HUES6 (cell line): ENCODE measurements around the gene ZNF93.
"Not testable (repeated sequence)": the region's sequence is repeated elsewhere in the genome, so short reads cannot be mapped to it uniquely, and the experiment has no call there.

ENCODE experiments used
- H3K27ac ChIP-seq: 2 replicates; pipeline ENCODE4 v1.7.0; 2013; ENCODE audit warnings: low read depth, mild to moderate bottlenecking, low read length, inconsistent platforms
- H3K27me3 ChIP-seq: 2 replicates; pipeline ENCODE4 v1.6.1; 2013; ENCODE audit warnings: low read length; ENCODE audit not compliant: control insufficient read depth, insufficient read depth
- H3K36me3 ChIP-seq: 2 replicates; pipeline ENCODE4 v1.6.1; 2013; ENCODE audit warnings: low read length; ENCODE audit not compliant: control insufficient read depth, insufficient read depth
- H3K4me1 ChIP-seq: 2 replicates; pipeline ENCODE4 v1.6.1; 2013; ENCODE audit warnings: low read length; ENCODE audit not compliant: control insufficient read depth, insufficient read depth
- H3K4me3 ChIP-seq: 2 replicates; pipeline ENCODE4 v1.5.1; 2013; ENCODE audit warnings: low read depth, low read length
- H3K9ac ChIP-seq: one replicate; pipeline ENCODE4 v1.6.1; 2013; ENCODE audit warnings: mild to moderate bottlenecking, low read length
- H3K9me3 ChIP-seq: 2 replicates; pipeline ENCODE4 v1.6.1; 2013; ENCODE audit warnings: low read depth, low read length; ENCODE audit not compliant: control insufficient read depth, insufficient read depth

ZNF93 gene

DNA sequence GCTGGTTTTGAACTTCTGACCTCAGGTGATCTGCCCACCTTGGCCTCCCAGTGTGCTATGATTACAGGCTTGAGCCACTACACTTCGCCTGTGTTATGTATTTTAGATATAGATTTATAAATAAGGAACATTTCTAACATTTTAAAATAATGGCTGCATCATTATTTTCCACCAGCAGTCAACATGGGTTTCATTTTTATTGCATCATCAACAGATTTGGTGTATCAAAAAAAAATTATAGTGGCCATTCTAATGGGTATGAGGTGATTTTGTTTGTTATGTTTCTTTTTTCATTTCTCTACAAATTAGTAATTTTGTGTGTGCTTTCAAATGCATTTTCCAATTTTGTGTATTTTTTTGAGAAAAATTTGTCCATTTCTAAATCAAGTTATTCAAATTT, 16.2 kb upstream of the ZNF93 start:
- H3K9me3 ChIP-seq, result peaks cover 24% of the 10 kb centered on the region
- H3K36me3 ChIP-seq, result peaks cover 24% of the 10 kb centered on the region; the same call in 1 of the 2 replicates
- H3K27me3 ChIP-seq, result no peaks in the 10 kb centered on the region
- H3K27ac ChIP-seq, result no peak overlapping the region
- H3K4me1 ChIP-seq, result no peaks in the 10 kb centered on the region
- H3K9ac ChIP-seq, result no peak overlapping the region
- H3K4me3 ChIP-seq, result no peak overlapping the region

DNA sequence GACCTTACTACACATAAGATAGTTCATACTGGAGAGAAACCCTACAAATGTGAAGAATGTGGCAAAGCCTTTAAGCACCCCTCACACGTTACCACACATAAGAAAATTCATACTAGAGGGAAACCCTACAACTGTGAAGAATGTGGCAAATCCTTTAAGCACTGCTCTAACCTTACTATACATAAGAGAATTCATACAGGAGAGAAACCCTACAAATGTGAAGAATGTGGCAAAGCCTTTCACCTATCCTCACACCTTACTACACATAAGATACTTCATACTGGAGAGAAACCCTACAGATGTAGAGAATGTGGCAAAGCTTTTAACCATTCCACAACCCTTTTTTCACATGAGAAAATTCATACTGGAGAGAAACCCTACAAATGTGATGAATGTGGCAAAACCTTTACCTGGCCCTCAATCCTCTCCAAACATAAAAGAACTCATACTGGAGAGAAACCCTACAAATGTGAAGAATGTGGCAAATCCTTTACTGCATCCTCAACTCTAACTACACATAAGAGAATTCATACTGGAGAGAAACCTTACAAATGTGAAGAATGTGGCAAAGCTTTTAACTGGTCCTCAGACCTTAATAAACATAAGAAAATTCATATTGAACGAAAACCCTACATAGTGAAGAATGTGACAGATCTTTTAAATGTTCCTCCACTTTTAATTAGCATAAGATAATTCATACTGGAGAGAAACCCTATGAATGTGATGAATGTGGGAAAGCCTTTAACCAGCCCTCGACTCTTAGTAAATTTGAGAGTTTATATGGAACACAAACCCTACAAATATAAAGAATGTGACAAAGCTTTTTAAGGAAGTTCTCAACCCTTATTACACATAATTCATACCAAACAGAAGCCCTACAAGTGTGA, 8.4 kb upstream of the ZNF93 start:
- not testable (repeated sequence) for H3K4me1 ChIP-seq, H3K4me3 ChIP-seq, H3K27ac ChIP-seq, H3K9ac ChIP-seq, H3K27me3 ChIP-seq
- H3K9me3 ChIP-seq, result peaks cover 46% of the 10 kb centered on the region
- H3K36me3 ChIP-seq, result peaks cover 29% of the 10 kb centered on the region; the same call in 1 of the 2 replicates

DNA sequence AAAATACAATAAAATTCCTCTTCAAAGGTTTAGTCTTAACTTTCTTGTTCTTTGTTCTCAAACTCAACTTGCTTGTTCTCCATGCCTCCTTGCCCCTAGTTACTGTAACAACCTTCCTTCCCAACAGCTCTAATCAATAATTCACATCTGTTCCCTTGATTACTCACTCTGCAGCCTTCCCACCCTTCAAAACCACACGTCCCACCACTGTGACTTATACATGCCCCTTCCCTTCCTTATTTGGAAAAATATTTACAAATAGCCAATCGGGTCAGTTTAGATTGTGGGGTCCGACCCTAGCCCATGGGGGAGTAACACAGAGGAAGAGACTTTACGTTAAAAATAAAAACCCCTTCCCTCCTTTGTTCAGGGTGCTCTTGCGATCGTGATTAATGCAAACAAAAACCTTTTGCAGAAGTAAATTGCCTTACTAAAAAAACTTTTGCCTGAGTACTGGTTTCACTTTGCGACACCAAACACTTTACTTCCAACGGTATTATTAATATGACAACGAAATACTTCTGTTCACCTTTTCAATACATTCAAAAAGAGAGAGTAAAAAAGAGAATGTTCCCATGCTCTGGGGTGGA, 512 bp upstream of the ZNF93 start:
- Histone ChIP-seq H3K4me3 (peak overlapping the region; percentile 78; the same call in 1 of the 2 replicates), H3K27me3 (no peaks in the 10 kb centered on the region), H3K27ac (peak overlapping the region; percentile 74; the same call in 1 of the 2 replicates), H3K36me3 (peaks cover 9% of the 10 kb centered on the region; the same call in 1 of the 2 replicates), H3K9ac (no peak overlapping the region), H3K4me1 (no peaks in the 10 kb centered on the region; the same call in 1 of the 2 replicates), H3K9me3 (peaks cover 16% of the 10 kb centered on the region; the same call in 1 of the 2 replicates)

DNA sequence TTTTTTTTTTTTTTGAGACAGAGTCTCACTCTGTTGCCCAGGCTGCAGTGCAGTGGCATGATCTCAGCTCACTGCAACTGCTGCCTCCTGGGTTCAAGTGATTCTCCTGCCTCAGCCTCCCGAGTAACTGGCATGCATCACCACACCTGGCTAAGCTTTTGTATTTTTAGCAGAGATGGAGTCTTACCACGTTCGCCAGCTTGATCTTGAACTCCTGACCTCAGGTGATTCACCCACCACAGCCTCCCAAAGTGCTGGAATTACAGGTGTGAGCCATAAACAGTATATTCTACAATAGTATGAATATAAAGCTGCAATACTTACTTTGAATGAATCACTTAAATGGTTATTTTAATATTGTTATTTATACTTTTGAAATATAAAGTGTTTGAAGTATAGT, 6.8 kb downstream of the ZNF93 start:
- not testable (repeated sequence) for H3K9me3 ChIP-seq

DNA sequence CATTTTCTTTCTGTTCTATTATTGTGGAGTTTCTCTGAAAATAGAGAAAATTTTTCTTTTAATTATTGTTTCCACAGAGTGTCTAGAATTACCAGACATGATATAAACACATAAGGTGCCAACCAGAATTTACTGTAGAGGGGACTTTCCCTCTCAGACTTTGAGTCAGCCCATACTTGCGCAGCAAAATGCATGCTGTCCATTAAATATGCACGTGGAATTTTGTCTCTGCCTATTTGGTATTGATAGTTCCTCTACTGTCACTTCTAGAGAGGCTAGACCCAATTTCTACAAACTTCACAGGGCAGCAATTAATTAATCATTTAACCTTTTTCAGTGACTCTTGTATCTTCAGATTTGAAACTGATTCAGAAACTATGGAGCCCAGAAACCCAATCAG, 8.9 kb downstream of the ZNF93 start:
- no peaks in the 10 kb centered on the region for H3K27me3 ChIP-seq
- peaks cover 7% of the 10 kb centered on the region; the same call in 1 of the 2 replicates for H3K9me3 ChIP-seq
- no peak overlapping the region for H3K9ac ChIP-seq
- no peak overlapping the region for H3K27ac ChIP-seq
- peaks cover 15% of the 10 kb centered on the region; the same call in 1 of the 2 replicates for H3K36me3 ChIP-seq
- H3K4me1 ChIP-seq, result no peaks in the 10 kb centered on the region; the same call in 1 of the 2 replicates
- no peak overlapping the region for H3K4me3 ChIP-seq

More for the DNA sequence above, 6.8 kb downstream of the ZNF93 start:
- not testable (repeated sequence) for H3K27me3 ChIP-seq, H3K27ac ChIP-seq, H3K9ac ChIP-seq, H3K4me1 ChIP-seq, H3K4me3 ChIP-seq
- peaks cover 20% of the 10 kb centered on the region; the same call in 1 of the 2 replicates for H3K36me3 ChIP-seq

DNA sequence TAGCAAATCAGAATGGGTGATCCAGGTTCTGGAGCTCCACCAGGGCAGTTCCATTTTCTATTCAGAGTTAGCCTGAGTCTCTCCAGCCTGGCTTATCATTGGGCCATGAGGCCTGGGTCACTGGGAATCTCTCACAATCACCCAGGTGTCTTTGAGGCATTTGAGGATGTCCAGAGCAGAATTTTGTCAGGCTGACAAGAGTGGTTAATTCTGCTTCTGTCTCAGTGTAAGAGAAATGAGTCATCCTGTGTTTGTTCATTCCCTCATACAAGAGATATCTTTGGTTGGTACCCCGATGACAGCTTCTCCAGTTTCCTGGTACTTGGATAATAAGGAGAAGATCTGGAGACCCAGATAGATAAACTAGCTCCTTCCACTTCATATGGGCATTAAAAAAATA, 10.4 kb downstream of the ZNF93 start:
- Histone ChIP-seq H3K4me3 (no peak overlapping the region), H3K4me1 (no peaks in the 10 kb centered on the region), H3K36me3 (peaks cover 19% of the 10 kb centered on the region; the same call in 1 of the 2 replicates)

DNA sequence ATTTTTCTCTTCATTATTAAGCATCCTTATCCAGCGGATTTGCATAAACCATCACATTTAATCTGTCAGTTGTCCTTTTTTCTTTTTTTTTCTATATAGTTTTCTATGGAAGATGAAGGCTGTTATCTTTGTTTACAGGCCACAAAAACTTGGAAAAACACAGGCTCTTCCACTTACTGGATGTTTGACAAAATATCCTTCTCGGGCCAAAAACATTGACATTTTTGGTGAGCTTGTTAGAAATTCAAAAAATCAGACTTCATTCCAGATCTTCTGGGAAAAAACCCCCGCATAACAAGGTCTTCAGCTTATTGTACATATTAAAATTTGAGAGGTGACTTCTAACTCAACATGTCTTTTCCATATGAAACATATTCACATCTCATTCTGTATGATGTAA, 13.8 kb downstream of the ZNF93 start:
- H3K36me3 ChIP-seq, result peaks cover 15% of the 10 kb centered on the region; the same call in 1 of the 2 replicates
- H3K4me1 ChIP-seq, result no peaks in the 10 kb centered on the region
- no peak overlapping the region for H3K9ac ChIP-seq
- no peaks in the 10 kb centered on the region for H3K27me3 ChIP-seq
- H3K27ac ChIP-seq, result no peak overlapping the region
- H3K4me3 ChIP-seq, result no peak overlapping the region
- H3K9me3 ChIP-seq, result peaks cover 2% of the 10 kb centered on the region; the same call in 1 of the 2 replicates

More for the DNA sequence above, 10.4 kb downstream of the ZNF93 start:
- Histone ChIP-seq H3K27me3 (no peaks in the 10 kb centered on the region), H3K9me3 (peaks cover 7% of the 10 kb centered on the region; the same call in 1 of the 2 replicates), H3K27ac (no peak overlapping the region), H3K9ac (no peak overlapping the region)

DNA sequence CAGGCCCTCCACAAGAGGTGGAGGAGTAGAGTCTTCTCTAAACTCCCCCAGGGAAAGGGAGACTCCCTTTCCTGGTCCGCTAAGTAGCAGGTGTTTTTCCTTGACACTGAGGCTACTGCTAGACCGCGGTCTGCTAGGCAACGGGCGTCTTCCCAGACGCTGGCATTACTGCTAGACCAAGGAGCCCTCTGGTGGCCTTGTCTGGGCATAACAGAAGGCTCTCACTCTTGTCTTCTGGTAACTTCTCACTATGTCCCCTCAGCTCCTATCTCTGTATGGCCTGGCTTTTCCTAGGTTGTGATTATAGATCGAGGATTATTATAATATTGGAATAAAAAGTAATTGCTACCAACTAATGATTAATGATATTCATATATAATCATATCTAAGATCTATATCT, 29.7 kb downstream of the ZNF93 start:
- not testable (repeated sequence) for H3K27me3 ChIP-seq, H3K4me1 ChIP-seq, H3K27ac ChIP-seq, H3K4me3 ChIP-seq, H3K9ac ChIP-seq
- Histone ChIP-seq H3K36me3 (peaks cover 71% of the 10 kb centered on the region; the same call in 1 of the 2 replicates), H3K9me3 (peaks cover 53% of the 10 kb centered on the region)

DNA sequence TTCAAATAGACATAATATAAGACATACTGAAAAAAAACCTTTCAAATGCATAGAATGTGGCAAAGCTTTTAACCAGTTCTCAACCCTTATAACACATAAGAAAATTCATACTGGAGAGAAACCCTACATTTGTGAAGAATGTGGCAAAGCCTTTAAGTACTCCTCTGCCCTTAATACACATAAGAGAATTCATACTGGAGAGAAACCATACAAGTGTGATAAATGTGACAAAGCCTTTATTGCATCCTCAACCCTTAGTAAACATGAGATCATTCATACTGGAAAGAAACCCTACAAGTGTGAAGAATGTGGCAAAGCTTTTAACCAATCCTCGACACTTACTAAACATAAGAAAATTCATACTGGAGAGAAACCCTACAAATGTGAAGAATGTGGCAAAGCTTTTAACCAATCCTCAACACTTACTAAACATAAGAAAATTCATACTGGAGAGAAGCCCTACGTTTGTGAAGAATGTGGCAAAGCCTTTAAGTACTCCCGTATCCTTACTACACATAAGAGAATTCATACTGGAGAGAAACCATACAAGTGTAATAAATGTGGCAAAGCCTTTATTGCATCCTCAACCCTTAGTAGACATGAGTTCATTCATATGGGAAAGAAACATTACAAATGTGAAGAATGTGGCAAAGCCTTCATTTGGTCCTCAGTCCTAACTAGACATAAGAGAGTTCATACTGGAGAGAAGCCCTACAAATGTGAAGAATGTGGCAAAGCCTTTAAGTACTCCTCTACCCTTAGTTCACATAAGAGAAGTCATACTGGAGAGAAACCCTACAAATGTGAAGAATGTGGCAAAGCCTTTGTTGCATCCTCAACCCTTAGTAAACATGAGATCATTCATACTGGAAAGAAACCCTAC, 32.9 kb downstream of the ZNF93 start:
- H3K4me1 ChIP-seq, H3K27me3 ChIP-seq, H3K9ac ChIP-seq, H3K27ac ChIP-seq, H3K4me3 ChIP-seq: not testable (repeated sequence)
- Histone ChIP-seq H3K36me3 (peaks cover 41% of the 10 kb centered on the region; the same call in 1 of the 2 replicates), H3K9me3 (peaks cover 57% of the 10 kb centered on the region)

DNA sequence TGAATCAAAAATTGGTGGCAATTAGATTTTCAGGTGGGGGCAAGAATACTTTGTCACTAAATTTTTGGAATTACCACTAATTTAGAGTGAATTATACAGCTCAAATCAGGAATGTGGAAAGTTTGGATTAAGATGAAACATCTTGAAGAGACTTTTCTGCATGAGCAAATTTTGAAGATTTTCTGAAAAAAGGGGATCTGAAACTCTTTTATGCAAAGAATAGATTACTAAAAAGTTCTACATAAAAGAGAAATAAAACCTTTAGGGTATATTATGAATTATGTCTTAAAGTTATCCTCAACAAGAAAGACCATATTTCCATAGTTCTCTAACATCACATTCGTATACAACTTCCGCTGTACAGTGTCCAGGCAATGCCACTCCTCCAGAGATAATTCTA, 36.7 kb downstream of the ZNF93 start:
- H3K27me3 ChIP-seq, result no peaks in the 10 kb centered on the region
- no peak overlapping the region for H3K9ac ChIP-seq
- H3K9me3 ChIP-seq, result peaks cover 43% of the 10 kb centered on the region
- H3K36me3 ChIP-seq, result peaks cover 23% of the 10 kb centered on the region; the same call in 1 of the 2 replicates
- H3K27ac ChIP-seq, result no peak overlapping the region
- no peak overlapping the region for H3K4me3 ChIP-seq
- H3K4me1 ChIP-seq, result no peaks in the 10 kb centered on the region
